T47D (cell line): ENCODE results near the gene MYL5.
A peak's percentile ranks its signal among the peaks of the same experiment; 100 is the strongest.
"Not testable (repeated sequence)": the region's sequence is repeated elsewhere in the genome, so short reads cannot be mapped to it uniquely, and the experiment has no call there.

Experiments
- DNase-seq, 2 experiments: peaks; one replicate each; pipeline versions ENCODE4 v3.0.0 to v3.0.0-alpha.2; 2011 to 2012; ENCODE audit warnings: low read depth in 1 of 2, low spot score in 1 of 2
- JUND ChIP-seq: IDR thresholded peaks from 2 replicates; pipeline ENCODE4 v1.6.1; 2012; ENCODE audit warnings: low read depth
- in situ Hi-C: cut with HindIII; loops from 2 replicates; pipeline ENCODE4 v1.10.0; 2016; ENCODE audit warnings: low sequenced_read_pairs, low pct_unique_long_range_greater_than_20kb

The MYL5 gene

DNA sequence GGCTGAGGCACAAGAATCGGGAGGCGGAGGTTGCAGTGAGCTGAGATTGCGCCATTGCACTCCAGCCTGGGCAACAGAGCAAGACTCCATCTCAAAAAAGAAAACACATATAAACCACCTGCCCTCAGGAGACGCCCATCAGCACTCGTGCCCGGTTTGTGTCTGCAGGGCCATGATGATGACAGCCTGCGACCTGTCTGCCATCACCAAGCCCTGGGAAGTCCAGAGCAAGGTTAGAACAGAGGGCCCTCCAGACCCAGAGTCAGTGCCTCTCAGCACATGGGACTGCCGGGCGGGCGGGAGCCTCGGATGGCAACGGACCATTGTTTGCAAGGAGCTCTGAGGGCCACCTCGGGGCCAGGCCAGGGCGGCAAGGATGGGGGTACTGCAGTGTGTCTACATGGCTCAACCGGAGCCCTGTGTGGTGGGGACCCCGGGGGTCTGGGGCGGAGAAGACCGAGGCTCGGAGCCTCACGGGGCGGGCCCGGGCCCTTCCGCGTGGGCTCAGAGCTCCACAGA is 9.6 kb upstream of the MYL5 start:
- TF ChIP-seq JUND, result no peak
- no peak for DNase-seq
- in situ Hi-C loops, result no loop called here

DNA sequence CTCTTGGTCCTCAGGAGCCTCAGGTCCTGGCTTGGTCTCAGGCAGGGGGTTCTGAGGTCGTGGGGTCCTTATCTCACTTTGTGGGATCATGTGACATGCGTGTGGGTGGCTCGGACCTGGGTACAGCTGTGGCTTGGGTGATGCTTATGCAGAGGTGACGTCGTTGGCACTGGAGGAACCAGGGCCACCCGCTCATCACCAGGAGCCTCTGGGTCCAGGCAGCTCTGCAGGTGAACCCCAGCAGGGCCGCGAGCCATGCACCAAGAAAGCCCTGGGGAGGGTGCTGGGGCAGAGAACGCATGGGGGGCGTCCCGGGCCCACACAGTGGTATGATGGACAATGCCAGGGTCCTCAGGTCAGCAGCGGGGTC is 9.0 kb upstream of the MYL5 start:
- in situ Hi-C loops, result no loop called here
- TF ChIP-seq JUND, result no peak
- no peak for DNase-seq

DNA sequence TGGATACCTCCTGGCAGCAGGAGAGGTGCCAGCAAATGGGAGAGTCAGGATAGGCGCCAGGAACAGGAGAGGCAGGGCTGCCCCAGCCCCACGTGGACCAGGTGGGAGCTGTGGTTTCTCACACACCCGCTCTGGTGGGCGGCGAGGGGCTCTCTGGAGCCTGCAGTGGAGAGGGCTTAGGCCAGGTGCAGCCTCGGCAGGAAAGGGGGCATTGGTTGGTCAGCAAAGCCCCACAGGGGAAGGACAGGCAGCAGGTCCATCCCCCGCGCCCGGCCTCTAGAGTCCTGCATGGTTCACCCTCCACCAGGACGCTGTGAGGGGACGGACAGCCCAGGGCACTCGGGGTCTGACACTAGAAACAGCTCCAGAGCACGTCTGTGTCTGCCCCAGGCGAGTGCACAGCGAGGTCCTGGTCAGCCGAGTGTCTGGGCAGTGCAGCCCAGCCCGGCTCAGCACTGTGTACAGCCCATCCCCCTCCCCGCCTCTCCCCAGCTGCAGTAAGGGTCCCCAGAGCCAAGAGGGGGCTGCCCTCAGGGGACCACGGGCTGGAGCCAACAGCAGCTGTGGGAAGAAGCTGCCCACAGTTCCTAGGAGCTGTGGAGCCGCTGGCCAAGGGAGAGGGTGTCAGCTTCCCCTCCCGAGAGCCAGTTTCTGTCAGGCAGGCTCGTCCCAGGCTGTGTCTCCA is 8.4 kb upstream of the MYL5 start:
- DNase-seq, result no peak
- in situ Hi-C loops, result no loop called here
- TF ChIP-seq JUND, result no peak

DNA sequence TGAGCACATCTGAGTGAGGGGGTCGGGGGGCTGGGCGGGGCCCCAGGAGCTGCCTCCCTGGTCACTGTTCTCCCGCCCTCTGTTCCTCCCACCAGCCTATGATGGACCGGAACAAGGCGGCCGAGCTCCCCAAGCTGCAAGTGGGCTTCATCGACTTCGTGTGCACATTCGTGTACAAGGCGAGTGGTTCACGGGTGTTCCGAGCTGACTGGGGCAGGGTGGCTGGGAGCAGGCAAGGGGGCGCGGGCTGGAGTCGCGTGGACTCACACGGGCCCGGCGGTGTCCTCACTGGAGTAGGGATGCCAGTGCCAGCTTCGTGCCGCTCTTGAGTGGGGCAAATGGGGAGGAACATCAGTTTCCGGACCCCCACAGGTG is 7.9 kb upstream of the MYL5 start:
- no peak for DNase-seq
- in situ Hi-C loops, result no loop called here
- no peak for TF ChIP-seq JUND

DNA sequence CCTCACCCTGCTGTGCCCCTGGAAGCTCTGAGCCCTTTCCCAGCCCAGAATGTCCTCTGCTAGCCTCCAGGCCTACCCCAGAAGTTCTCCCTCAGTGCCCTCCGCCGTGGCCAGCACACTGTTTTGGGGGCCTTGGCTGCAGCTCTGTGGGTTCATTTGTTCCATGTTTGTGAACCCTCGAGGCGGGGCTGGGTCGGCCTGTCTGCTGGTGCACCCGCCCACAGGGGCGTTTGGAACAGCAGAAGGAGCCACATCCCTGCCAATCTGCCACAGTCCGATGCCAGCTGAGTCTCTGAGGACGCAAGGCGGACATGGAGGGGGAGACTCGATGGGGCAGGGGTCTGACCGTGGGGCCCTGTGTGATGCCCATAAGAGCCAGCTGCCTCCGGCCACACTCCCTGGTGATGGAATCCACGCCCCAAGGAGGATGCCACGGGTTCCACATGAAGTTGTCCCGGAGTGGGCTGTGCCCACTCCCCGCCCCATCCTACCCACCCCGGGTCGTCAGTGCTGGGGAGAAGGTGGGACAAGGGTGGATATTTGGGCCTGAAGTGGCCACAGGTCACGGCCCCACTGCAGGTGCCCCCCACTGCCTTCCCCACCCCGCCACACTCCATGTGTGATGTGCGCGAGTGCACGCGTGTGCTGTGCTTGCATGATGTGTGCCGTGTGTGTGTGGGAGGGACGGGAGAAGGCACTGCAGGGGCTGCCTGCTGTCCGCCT is 7.4 kb upstream of the MYL5 start:
- DNase-seq, result no peak
- TF ChIP-seq JUND, result no peak
- in situ Hi-C loops, result no loop called here

DNA sequence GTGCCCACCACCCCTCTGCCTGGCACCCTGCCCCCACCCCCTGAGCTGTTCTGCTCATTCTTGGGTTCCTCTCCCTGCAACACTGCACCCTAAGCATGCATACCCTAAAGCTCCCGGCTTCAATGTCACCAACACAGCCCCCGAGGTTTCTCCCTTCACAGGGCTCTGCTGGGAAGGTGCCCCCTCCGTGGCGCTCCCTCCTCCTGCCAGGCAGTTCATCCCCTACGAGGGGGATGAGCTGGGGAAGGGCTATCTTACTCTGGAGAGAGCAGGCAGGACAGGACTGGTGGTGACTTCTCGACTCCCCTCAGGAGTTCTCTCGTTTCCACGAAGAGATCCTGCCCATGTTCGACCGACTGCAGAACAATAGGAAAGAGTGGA is 6.8 kb upstream of the MYL5 start:
- in situ Hi-C loops, result no loop called here
- no peak for TF ChIP-seq JUND
- no peak for DNase-seq

DNA sequence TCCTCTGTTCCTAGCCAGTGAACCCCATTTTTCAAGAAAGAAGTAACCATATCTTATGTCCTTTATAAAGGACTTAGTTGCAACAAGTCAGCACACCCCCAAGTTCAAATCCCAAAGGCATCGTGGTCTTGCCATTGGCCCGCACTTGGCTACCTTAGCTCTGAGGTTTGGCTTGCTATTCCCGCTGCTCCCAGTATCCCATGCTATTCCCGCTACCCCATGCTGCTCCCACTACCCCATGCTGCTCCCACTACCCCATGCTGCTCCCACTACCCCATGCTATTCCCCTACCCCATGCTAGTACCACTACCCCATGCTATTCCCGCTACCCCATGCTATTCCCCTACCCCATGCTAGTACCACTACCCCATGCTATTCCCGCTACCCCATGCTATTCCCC is 6.1 kb upstream of the MYL5 start:
- DNase-seq, in situ Hi-C loops: not testable (repeated sequence)

DNA sequence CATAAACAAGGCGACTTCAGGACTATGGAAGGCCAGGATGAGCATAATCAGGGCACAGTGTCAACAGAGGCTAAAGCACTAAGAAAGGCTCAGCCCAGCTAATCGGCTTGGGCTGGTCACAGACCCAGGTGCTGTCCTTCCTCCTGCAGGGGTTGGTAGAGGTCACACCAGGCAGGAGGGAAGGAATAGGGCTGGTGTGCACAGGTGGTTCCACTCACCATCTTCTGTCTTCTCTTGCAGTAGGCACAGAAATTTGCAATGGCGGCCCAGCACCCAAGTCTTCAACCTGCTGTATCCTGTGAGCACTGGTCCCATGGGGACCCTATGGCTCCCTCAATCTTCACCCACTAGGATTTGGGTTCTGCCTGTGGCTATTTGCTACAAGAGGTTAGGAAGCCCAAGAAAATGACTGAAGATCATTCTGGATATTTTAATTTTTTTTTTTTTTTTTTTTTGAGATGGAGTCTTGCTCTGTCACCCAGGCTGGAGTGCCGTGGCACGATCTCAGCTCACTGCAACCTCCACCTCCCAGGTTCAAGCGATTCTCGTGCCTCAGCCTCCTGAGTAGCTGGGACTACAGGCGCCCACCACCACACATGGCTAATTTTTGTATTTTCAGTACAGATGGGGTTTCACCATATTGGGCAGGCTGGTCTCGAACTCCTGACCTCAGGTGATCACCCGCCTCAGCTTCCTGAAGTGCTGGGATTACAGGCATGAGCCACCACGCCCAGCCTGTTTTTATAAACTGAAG is 4.4 kb upstream of the MYL5 start:
- DNase-seq, in situ Hi-C loops: not testable (repeated sequence)

DNA sequence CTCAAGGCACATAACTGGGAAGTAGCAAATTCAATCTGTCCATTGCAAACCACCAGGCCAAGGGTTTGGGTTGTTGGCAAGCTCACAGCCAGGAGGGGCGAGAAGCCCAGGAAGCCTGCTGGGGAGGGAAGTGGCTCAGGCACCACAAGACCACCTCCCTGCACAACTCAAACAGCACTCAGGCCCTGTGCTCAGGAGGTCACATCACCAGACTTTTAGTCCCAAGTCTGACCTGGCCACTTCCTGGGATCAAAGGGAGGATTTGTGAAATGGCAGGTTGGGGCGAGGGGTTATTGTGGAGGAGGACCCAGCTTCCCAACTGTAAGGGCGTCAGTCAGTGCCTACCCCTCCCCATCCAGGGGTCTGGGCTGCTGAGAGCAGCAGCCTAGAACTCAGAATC is 2.6 kb upstream of the MYL5 start:
- in situ Hi-C loops, result no loop called here
- no peak for DNase-seq
- TF ChIP-seq JUND, result no peak

DNA sequence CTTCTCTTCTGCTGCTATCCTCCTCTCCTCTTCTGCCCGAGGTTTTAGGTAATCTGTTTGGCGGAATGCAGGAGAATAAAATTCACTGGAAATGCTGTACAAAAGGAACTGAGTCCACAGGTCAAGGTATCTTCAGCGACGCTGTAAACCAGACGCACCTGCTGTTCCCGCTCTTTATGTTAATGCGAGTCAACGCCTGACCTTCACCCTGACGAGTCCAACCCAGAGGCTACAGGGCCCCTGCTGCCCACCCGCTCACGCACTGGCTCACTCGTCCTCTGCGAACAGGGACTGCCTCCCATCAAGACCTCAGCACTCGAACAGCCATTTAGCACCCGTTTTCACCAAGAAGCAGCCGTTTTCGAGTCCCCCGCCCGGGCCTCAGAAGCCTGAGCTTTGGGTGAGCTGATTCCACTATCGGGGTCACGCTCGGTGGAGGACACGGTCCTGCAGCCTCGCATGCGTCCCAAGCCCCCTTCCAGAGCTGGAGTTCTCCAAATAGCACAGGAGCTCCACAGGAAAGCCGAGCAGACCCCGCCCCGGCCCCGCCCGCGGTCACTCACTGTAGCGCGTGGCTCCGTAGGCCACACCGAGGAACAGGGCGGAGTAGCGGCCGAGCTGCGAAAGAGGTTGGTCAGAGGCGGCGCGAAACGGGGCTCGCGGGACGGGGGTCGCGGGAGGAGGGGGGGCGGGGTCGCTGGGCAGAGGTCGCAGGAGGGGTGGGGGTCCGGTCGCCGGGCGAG is 822 bp upstream of the MYL5 start:
- in situ Hi-C loops, result no loop called here
- no peak for TF ChIP-seq JUND
- peak; percentile 69 to 71 for DNase-seq

DNA sequence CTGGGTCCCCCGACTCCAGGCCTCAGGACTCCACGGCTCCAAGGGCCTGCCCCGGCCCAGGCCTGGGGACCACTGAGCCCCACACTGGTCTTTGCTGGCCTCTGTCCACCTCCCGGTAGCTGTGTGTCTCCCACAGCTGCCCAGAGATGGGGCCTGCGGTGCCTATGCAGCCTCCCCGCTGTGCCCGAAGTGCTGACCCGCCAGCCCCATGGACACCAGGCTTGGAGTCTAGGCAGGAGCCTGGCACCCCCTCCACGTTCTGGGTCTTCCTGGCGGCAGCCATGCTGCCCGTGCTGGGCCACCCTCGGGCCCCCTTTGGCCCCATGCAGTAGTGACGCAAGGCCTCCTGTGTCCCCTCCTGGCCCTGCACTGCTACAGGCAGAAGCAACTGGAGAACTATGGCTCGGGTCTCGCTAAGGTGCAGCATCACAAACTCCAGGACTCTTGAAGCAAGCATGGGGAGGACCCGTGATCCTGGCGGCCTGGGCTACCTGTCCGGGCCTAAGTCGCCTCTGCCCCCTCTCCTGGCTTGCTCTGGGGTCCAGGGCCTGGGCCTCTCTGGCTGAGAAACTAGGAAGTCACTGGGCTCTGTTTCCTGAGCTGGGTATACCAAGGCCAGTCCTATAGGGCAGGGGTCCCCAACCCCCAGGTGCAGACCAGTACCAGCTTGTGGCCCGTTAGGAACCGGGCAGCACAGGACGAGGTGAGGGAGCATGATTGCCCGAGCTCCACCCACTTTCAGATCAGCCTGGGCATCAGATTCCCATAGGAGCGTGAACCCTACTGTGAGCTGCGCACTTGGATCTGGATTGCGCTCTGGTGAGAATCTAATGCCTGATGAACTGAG is 917 bp downstream of the MYL5 start:
- in situ Hi-C loops, result no loop called here
- TF ChIP-seq JUND, result no peak
- DNase-seq, result no peak
